Type B pancreatic cell (in vitro differentiated cells): Measurements from ENCODE around the gene PSMB8. TPM values are rescaled to one million over a fixed set of nuclear protein-coding genes. Genes with fewer than 3 reads are reported as not detected.

Experiments
- DNase-seq: peaks from one replicate; pipeline ENCODE4 v3.0.0; 2021; ENCODE audit warnings: mixed read lengths; ENCODE audit not compliant: unreplicated experiment; ENCODE audit errors: extremely low spot score
- H3K27ac Mint-ChIP-seq: 2 replicates; pipeline ENCODE4 v1.8.0; 2021; ENCODE audit warnings: mild to moderate bottlenecking, mixed read lengths
- H3K27me3 Mint-ChIP-seq: 2 replicates; pipeline ENCODE4 v1.8.0; 2021; ENCODE audit warnings: mixed read lengths
- H3K36me3 Mint-ChIP-seq: 2 replicates; pipeline ENCODE4 v1.8.0; 2021; ENCODE audit warnings: mixed read lengths
- H3K4me1 Mint-ChIP-seq: one replicate; pipeline ENCODE4 v1.8.0; 2021; ENCODE audit warnings: mixed read lengths; ENCODE audit not compliant: unreplicated experiment
- H3K4me3 Mint-ChIP-seq: 2 replicates; pipeline ENCODE4 v1.8.0; 2021; ENCODE audit warnings: mild to moderate bottlenecking, mixed read lengths
- H3K9me3 Mint-ChIP-seq: 2 replicates; pipeline ENCODE4 v1.8.0; 2021; ENCODE audit warnings: mixed read lengths
- total RNA-seq: library from RNA; stranded (reverse); gene quantifications from 2 replicates; pipeline ENCODE4 v1.2.1, GENCODE V29; 2021; ENCODE audit warnings: low replicate concordance
- TF ChIP-seq, protein P1 (sequence below): fragments of 200-600 bp; sonication (generic); conservative IDR thresholded peaks from 2 replicates; pipeline ENCODE4 v1.5.0; 2021; ENCODE audit warnings: antibody characterized with exemption, mild to moderate bottlenecking

Gene PSMB8
- total RNA-seq, 1 donor from 2014 or later, result 17.3 TPM

DNA sequence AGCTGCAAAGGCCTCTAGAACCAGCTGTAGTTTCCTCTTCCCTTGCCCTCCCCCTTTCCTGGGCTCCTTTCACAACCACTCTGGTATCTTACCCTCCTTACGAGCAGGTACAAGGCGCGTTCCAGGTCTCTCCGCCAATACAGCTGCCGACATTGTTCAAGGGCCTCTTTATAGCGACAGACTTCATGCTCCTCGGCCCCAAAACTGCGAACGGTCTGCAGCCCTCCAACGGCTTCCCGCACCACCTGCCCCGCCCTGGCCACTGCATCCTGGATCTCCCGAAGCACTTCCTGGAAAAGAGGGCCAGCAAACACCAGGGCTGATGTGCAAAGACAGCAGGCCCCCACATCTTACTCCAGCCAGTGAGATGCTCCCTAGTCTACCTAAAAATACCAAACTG is 11.3 kb downstream of the PSMB8 start:
- Mint-ChIP-seq H3K9me3 (no peaks in the 10 kb centered on the region), H3K27ac (no peak overlapping the region), H3K4me3 (no peak overlapping the region), H3K27me3 (peaks cover 13% of the 10 kb centered on the region), H3K4me1 (no peaks in the 10 kb centered on the region), H3K36me3 (peaks cover 12% of the 10 kb centered on the region)
- TF ChIP-seq, protein P1, sequence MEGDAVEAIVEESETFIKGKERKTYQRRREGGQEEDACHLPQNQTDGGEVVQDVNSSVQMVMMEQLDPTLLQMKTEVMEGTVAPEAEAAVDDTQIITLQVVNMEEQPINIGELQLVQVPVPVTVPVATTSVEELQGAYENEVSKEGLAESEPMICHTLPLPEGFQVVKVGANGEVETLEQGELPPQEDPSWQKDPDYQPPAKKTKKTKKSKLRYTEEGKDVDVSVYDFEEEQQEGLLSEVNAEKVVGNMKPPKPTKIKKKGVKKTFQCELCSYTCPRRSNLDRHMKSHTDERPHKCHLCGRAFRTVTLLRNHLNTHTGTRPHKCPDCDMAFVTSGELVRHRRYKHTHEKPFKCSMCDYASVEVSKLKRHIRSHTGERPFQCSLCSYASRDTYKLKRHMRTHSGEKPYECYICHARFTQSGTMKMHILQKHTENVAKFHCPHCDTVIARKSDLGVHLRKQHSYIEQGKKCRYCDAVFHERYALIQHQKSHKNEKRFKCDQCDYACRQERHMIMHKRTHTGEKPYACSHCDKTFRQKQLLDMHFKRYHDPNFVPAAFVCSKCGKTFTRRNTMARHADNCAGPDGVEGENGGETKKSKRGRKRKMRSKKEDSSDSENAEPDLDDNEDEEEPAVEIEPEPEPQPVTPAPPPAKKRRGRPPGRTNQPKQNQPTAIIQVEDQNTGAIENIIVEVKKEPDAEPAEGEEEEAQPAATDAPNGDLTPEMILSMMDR, result no peak
- DNase-seq, result no peak

DNA sequence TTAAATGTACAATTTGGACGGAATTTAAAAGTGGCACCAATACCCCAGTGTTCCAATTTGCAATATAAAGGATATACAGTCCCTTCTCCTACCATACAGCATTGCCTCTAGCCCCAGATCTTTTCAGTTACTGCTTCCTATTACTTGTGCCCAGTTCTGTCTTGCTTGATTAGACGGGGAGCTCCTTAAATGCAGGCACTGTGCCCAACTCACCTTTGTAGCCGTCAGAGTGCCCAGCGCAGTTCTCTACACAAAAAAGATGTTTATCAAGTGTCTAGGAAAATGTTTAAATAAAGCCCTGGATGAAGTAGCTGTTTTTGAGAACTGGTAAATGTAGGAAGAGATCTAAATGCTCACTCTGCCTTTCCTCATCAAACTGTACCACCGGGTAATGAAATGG is 12.9 kb downstream of the PSMB8 start:
- no peak overlapping the region for H3K27ac Mint-ChIP-seq
- H3K9me3 Mint-ChIP-seq, result no peaks in the 10 kb centered on the region
- peaks cover 10% of the 10 kb centered on the region for H3K27me3 Mint-ChIP-seq
- TF ChIP-seq, protein P1, result no peak
- peaks cover 9% of the 10 kb centered on the region for H3K36me3 Mint-ChIP-seq
- H3K4me3 Mint-ChIP-seq, result no peak overlapping the region
- H3K4me1 Mint-ChIP-seq, result peaks cover 3% of the 10 kb centered on the region
- no peak for DNase-seq

DNA sequence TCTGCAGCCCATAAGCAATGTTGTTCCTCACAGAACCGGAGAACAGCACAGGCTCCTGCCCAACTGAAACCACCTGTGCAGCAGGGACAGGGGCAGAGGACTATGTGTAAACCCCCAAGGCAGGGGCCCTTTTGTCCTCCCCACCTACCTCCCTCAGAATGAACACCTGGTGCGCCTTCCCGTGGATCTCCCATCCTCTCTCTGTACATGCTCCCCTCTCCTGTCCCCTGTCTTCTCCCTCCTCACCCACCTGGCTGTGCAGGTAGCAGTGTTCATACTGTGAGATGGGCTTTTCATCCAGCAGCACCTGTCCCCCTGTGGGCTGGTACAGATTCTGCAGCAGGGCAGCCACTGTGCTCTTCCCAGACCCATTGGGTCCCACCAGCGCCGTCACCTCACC is 13.8 kb downstream of the PSMB8 start:
- TF ChIP-seq, protein P1, result no peak
- no peaks in the 10 kb centered on the region for H3K9me3 Mint-ChIP-seq
- DNase-seq, result no peak
- H3K4me3 Mint-ChIP-seq, result no peak overlapping the region
- peaks cover 10% of the 10 kb centered on the region for H3K27me3 Mint-ChIP-seq
- peaks cover 9% of the 10 kb centered on the region for H3K36me3 Mint-ChIP-seq
- no peak overlapping the region for H3K27ac Mint-ChIP-seq
- peaks cover 4% of the 10 kb centered on the region for H3K4me1 Mint-ChIP-seq

DNA sequence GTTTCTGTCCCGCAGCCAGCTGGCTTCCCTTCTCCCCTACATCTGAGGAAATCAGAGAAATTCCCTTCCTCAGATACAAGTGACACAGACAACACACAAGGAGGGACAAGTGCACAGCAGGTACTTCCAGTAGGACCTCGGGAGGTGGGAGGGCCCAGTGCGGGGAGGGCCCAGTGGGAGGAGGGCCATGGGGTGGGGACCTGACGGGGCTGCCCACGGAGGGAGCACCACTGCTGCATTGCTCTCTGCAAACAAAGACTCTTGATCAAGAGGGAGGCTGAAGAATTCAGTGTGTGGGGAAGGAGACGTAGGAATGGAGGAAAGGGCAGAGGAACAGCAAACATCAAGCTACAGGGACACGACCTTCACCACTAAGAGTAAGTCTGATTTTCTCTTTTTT is 14.4 kb downstream of the PSMB8 start:
- DNase-seq, result no peak
- Mint-ChIP-seq H3K36me3 (peaks cover 9% of the 10 kb centered on the region), H3K27ac (no peak overlapping the region), H3K4me1 (peaks cover 4% of the 10 kb centered on the region), H3K4me3 (no peak overlapping the region), H3K27me3 (peaks cover 10% of the 10 kb centered on the region), H3K9me3 (no peaks in the 10 kb centered on the region)
- TF ChIP-seq, protein P1, result no peak

GRCh38 chr6:32827025-32827424 is 16.8 kb downstream of the PSMB8 start:
- no peak overlapping the region for H3K27ac Mint-ChIP-seq
- H3K36me3 Mint-ChIP-seq, result peaks cover 3% of the 10 kb centered on the region
- no peaks in the 10 kb centered on the region for H3K9me3 Mint-ChIP-seq
- peaks cover 4% of the 10 kb centered on the region for H3K4me1 Mint-ChIP-seq
- no peak overlapping the region for H3K4me3 Mint-ChIP-seq
- peaks cover 6% of the 10 kb centered on the region for H3K27me3 Mint-ChIP-seq
- DNase-seq, result no peak
- TF ChIP-seq, protein P1, result no peak

- DNase-seq, result no peak
Measured at GRCh38 chr6:32825966-32826365, 17.9 kb downstream of the PSMB8 start.

More at GRCh38 chr6:32825966-32826365, 17.9 kb downstream of the PSMB8 start:
- Mint-ChIP-seq H3K27ac (no peak overlapping the region), H3K36me3 (peaks cover 3% of the 10 kb centered on the region), H3K4me3 (no peak overlapping the region), H3K9me3 (no peaks in the 10 kb centered on the region), H3K27me3 (peaks cover 6% of the 10 kb centered on the region), H3K4me1 (peaks cover 4% of the 10 kb centered on the region)
- TF ChIP-seq, protein P1, result peak; percentile 43
